GM08714 (cell line): ENCODE data around the gene NDST4.
"Not testable (repeated sequence)": the region's sequence is repeated elsewhere in the genome, so short reads cannot be mapped to it uniquely, and the experiment has no call there.

Experiments
- H3K4me3 ChIP-seq: fragments of 200-500 bp; sonication (Bioruptor generic); 2 replicates; pipeline ENCODE4 v1.5.1; 2014; ENCODE audit warnings: mild to moderate bottlenecking, low read length, inconsistent platforms
- ZNF274 ChIP-seq: IDR thresholded peaks from 2 replicates; pipeline ENCODE4 v1.6.1; 2012; ENCODE audit warnings: mild to moderate bottlenecking, low read depth, low read length

The NDST4 gene

GRCh38 chr4:114986133-114986532, 127.3 kb downstream of the NDST4 start:
- TF ChIP-seq ZNF274: no peak
- H3K4me3 ChIP-seq: no peak overlapping the region

DNA sequence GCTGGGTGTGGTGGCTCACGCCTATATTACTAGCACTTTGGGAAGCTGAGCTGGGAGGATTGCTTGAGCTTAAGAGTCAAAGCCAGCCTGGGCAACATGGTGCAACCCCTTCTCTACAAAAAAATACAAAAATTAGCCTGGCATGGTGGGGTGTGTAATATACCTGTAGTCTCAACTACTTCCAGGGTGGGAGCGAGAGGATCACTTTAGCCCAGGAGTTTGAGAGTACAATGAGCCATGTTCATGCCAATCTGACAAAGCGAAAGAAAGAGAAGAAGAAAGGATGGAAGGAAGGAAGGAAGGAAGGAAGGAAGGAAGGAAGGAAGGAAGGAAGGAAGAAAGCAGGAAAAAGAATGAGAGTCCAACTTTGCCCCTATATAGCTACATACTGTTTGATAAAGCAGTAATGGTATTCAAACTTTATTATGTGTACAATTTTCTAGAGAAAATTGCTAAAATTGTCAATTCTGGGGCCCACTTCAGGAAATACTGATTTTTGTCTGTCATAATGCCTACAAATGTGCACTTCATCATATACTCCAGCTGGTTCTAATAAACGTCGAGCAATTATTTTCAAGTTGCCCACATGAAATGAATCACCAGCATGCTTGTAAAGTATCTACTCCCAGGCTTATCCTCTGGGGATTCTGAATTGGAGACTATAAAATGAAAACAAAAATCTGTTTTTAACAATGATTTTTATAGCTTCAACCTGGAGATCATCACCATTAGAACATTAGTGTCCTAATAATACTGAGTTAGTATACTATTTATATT, 132.3 kb downstream of the NDST4 start:
- H3K4me3 ChIP-seq: no peak overlapping the region

DNA sequence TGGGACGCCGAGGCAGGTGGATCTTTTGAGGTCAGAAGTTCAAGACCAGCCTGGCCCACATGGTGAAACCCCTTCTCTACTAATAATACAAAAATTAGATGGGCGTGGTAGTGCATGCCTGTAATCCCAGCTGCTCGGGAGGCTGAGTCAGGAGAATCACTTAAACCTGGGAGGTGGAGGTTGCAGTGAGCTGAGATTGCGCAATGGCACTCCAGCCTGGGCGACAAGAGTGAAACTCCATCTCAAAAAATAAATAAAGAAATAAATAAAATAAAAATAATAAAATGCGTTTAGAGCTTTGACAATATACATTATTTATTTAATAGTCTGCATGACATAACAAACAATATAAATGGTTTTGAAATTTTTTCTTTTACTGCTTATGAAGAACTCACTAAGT, 133.0 kb downstream of the NDST4 start:
- not testable (repeated sequence) for H3K4me3 ChIP-seq

More for the DNA sequence above, 132.3 kb downstream of the NDST4 start:
- TF ChIP-seq ZNF274: no peak

DNA sequence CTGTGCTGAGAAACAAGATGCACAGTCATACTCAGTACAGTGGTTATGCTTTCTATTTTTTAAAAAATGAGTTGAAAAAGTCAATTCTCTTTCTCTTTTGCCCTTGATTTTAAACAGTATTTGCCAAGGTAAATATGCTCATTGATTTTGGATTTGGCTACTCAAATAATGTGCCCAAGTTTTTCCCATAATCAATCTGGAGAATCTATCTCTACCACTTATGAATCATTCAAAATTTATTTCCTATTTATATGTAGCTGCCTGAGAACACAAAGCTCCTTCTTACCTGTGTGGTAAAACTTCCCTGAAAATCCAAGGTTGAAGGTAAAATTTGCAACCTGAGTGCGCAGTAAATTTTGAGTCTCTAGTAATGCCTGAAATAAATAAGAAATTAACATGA, 136.5 kb downstream of the NDST4 start:
- H3K4me3 ChIP-seq: no peak overlapping the region
- TF ChIP-seq ZNF274: no peak

- no peak overlapping the region for H3K4me3 ChIP-seq
- TF ChIP-seq ZNF274: no peak
Observed at GRCh38 chr4:114964026-114964425, 149.4 kb downstream of the NDST4 start.

- no peak for TF ChIP-seq ZNF274
- no peak overlapping the region for H3K4me3 ChIP-seq
Observed at GRCh38 chr4:114945616-114946015, 167.8 kb downstream of the NDST4 start.

- H3K4me3 ChIP-seq: no peak overlapping the region
- TF ChIP-seq ZNF274: no peak
Observed at GRCh38 chr4:114941503-114941902, 171.9 kb downstream of the NDST4 start.

DNA sequence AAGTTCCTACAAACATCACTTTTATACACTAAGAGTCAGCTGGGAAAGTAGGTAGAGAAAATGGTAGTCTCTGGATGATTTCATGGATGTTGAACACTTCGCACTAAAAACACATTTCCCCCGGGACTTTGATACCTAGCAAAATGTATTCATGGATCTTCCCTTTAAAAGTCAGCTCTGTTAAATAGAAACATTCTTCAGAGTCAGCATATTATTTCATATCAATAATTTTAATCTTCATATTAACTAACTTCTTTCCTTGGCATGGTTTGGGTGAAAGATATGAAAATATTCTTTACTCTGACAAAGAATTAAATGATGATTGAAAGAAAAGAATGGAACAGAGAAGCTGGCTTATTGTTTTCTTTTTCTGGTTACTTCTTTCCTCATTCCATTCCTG, 185.5 kb downstream of the NDST4 start:
- no peak overlapping the region for H3K4me3 ChIP-seq
- TF ChIP-seq ZNF274: no peak

- TF ChIP-seq ZNF274: no peak
- no peak overlapping the region for H3K4me3 ChIP-seq
Observed at GRCh38 chr4:114926583-114926982, 186.8 kb downstream of the NDST4 start.

- TF ChIP-seq ZNF274: no peak
- H3K4me3 ChIP-seq: no peak overlapping the region
Observed at GRCh38 chr4:114924311-114924710, 189.1 kb downstream of the NDST4 start.

GRCh38 chr4:114922592-114922933, 190.9 kb downstream of the NDST4 start:
- TF ChIP-seq ZNF274: no peak
- H3K4me3 ChIP-seq: no peak overlapping the region

GRCh38 chr4:114921790-114922591, 191.4 kb downstream of the NDST4 start:
- TF ChIP-seq ZNF274: no peak

DNA sequence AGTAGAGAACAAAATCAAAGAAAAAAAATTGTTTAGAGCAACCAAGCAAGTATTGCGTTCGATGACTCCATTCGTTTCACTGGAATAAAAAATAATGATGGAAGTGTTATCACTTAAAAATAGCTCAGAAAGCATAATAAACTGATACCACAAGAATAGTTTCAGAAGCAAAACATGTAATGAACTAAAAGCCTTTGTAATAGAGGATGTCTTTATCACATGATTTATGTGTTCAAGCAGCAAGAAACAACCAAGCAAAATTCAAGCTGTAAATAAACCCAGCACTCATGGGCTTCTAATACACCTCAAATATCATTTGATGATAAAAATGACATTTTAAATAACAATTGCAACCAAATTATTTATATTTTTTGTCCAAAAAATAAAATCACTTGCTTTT, 192.2 kb downstream of the NDST4 start:
- no peak for TF ChIP-seq ZNF274
- H3K4me3 ChIP-seq: no peak overlapping the region

More at GRCh38 chr4:114921790-114922591, 191.4 kb downstream of the NDST4 start:
- no peak overlapping the region for H3K4me3 ChIP-seq

DNA sequence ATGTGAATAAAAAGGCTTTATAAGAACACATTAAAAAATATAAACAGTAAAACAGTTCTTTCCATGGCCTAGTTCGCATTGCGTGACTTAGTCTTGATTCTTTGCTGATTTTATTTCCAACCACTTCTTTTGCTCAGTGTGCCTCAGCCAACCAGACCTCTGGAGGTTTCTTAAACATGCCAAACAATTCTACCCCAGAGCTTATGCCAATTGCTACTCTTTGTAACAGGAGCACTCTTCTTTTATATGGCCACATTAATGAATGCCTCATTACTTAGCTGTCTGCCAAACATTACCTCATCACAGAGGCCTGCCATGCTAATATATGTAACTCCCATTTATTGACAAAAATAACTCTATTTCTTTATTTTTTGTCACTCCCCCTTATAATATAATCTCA, 202.3 kb downstream of the NDST4 start:
- no peak for TF ChIP-seq ZNF274

DNA sequence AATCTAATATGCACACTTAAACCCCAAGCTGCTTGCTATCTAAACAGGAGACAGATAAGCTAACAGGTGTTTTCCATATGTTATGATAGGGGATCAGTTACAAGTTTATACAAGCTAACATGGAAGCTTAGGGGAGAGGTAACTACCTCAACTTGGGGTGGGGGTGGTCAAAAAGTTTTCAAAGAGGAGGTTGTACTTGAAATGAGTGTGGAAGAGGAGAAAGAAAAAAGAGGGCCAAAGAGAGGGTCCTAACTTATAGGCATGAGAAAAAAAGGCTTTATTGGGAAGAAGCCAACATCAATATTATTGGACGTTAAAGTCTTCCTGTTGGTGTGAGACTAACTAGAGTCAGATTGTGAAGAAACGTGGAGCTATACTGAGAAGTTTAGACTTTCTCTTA, 205.9 kb downstream of the NDST4 start:
- no peak for TF ChIP-seq ZNF274
- no peak overlapping the region for H3K4me3 ChIP-seq

More for the DNA sequence above, 202.3 kb downstream of the NDST4 start:
- no peak overlapping the region for H3K4me3 ChIP-seq

DNA sequence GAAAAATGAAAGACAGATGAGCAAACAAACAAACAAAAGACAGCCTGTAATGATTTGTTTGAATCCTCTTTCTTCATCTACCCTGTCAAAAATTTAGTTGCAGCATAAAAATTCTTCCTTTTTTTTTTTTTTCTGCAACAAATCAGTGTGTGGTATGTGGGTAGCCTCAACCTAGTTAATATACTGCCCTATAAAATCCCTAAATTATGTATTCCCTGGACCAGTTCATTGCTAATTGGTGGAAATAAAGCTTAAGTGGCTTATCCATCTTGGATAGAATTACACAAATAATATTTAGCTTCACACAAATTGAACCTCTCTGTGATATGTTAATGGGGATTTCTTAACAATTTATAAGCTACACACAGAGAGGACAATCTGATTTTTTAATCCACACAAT, 208.4 kb downstream of the NDST4 start:
- H3K4me3 ChIP-seq: no peak overlapping the region
- TF ChIP-seq ZNF274: no peak
